GM21529 (cell line): Measurements from ENCODE around the gene AKR1C8.

Experiments used
- ATAC-seq: cut with Tn5 transposase; IDR thresholded peaks from one replicate; pipeline ENCODE4 v1.9.1; 2021; ENCODE audit not compliant: unreplicated experiment

Gene AKR1C8

DNA sequence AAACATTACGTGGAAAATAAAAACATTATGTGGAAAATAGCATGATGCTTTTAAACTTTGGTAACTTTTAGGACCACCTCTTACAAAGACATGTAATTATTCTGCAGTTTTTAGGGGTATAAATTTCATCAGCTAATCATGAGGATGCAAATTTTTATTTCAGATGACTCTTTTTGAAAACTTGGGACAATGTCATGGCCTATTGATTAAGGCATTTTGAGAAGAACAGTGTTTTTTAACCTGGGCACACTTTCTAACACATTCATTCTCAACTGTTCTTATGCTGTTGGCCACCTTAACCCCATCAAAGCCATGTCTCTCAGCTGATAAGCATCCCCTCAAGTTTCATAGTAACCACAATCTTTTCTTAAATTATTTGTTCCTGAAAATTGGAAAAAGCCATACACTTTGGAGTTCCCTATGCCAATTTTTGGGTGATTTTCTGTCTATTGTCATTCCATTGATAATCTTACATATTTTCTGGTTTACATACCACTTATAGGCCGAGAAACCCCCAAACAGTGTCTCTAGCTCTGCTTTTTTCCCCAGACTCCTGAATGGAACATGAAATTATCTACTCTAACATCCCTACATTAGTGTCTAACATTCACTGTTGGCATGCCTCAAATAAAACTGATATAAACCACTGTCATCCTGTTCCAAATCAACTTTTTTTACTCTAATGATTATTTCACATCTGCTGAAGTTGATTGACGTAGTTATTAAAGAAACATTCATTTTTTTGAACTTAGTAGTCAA lies 76.1 kb downstream of the AKR1C8 start:
- ATAC-seq = no peak

DNA sequence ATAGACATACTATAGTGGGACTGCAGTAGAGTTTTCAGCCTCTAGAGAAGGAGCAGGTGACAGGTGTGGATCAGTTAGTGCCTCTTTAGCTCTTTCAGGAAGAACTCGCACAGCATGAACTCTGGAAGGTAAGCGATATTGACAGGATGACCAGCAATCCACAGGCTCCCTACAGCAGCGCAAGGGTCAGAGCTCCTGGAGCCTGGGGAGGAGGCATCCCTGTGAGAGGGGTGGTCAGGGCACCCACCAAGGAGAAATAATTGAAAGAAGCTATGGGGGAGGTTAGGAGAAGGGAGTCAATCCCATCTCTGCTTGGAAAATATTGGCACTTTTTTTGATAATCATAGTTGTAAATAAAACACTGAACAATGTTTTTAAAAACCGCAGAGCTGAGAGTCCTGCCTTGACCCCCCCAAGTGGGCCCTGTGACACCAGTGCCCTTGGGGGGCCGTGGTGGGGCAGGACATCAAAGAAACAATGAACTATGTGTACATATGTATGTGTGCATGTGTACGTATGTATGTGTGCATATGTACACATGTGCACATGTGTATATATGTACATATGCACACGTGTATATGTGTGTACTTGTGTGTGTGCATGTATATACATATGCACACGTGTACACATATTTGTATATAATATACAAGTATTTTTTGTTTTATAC lies 77.0 kb downstream of the AKR1C8 start:
- ATAC-seq = no peak

DNA sequence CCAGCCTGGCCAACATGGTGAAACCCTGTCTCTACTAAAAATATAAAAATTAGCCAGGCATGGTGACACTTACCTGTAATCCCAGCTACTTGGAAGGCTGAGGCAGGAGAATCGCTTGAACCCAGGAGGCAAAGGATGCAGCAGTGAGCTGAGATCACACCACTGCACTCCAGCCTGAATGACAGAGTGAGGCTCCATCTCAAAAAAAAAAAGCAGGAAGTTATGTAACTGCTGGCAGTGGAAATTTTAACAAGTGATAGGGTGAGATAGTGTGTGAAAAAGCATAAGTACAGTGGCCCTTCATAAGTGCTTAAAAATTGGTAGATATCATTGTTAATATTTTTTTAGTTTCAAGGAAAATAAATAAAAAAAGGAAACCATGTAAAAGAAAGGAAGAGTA lies 78.4 kb downstream of the AKR1C8 start:
- ATAC-seq = no peak

DNA sequence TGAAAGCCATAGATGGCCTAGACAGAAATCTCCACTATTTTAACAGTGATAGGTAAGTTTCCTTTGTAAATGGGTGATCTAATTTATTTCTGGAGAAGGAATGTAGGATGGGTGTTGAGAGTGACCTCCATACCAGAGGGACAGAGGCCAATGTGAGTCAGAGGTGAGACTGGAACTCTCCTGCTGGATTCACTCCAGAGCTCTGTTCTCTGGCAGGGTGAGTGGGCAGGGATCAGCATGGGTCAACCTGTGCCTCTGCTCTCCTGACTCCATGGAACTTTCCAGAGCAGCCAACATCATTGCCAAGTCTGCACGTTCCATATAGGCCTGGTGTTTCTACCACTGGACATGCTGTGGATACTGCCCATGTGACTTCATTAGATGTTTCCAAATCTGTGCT lies 79.3 kb downstream of the AKR1C8 start:
- ATAC-seq = no peak
